ENCODE results near the gene PIN4. TPM values are rescaled to one million over a fixed set of nuclear protein-coding genes. Genes with fewer than 3 reads are reported as not detected.

PIN4 gene
- total RNA-seq, 1 experiment from 2014 or later = 11.5 TPM

- CTCF ChIA-PET = interaction anchor here (0.6 kb wide), 1 partner anchor 85 kb away, joined by 3 read pairs; no protein-coding TSS in a partner anchor
Measured at GRCh38 chrX:72240976-72241375, 59.4 kb downstream of the PIN4 start.

GRCh38 chrX:72243472-72243871 lies 61.9 kb downstream of the PIN4 start:
- H3K27ac ChIP-seq (ENCODE audit: low read length) = no peak overlapping the region
- DNase-seq (ENCODE audit: low read depth, low spot score) (no peak), ATAC-seq (no peak)
- no peaks in the 10 kb centered on the region for H3K9me3 ChIP-seq (ENCODE audit: control insufficient read depth, insufficient read depth, low read depth, low read length)
- in situ Hi-C loops (cut with HindIII; ENCODE audit: low pct_unique_long_range_greater_than_20kb, low sequenced_read_pairs) = no loop called here
- TF ChIP-seq, protein P1, sequence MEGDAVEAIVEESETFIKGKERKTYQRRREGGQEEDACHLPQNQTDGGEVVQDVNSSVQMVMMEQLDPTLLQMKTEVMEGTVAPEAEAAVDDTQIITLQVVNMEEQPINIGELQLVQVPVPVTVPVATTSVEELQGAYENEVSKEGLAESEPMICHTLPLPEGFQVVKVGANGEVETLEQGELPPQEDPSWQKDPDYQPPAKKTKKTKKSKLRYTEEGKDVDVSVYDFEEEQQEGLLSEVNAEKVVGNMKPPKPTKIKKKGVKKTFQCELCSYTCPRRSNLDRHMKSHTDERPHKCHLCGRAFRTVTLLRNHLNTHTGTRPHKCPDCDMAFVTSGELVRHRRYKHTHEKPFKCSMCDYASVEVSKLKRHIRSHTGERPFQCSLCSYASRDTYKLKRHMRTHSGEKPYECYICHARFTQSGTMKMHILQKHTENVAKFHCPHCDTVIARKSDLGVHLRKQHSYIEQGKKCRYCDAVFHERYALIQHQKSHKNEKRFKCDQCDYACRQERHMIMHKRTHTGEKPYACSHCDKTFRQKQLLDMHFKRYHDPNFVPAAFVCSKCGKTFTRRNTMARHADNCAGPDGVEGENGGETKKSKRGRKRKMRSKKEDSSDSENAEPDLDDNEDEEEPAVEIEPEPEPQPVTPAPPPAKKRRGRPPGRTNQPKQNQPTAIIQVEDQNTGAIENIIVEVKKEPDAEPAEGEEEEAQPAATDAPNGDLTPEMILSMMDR (IDR thresholded peaks at IDR 0.05) = no peak
- no peak for TF ChIP-seq SIN3A (IDR thresholded peaks at IDR 0.05; ENCODE audit: borderline replicate concordance, insufficient read depth, low read depth, low read length)
- no peak for TF ChIP-seq POLR2AphosphoS5 (IDR thresholded peaks at IDR 0.05; ENCODE audit: low read depth, low read length)
- TF ChIP-seq TCF7L2 (IDR thresholded peaks at IDR 0.05; ENCODE audit: low read depth, low read length) = no peak
- TF ChIP-seq, protein P2, sequence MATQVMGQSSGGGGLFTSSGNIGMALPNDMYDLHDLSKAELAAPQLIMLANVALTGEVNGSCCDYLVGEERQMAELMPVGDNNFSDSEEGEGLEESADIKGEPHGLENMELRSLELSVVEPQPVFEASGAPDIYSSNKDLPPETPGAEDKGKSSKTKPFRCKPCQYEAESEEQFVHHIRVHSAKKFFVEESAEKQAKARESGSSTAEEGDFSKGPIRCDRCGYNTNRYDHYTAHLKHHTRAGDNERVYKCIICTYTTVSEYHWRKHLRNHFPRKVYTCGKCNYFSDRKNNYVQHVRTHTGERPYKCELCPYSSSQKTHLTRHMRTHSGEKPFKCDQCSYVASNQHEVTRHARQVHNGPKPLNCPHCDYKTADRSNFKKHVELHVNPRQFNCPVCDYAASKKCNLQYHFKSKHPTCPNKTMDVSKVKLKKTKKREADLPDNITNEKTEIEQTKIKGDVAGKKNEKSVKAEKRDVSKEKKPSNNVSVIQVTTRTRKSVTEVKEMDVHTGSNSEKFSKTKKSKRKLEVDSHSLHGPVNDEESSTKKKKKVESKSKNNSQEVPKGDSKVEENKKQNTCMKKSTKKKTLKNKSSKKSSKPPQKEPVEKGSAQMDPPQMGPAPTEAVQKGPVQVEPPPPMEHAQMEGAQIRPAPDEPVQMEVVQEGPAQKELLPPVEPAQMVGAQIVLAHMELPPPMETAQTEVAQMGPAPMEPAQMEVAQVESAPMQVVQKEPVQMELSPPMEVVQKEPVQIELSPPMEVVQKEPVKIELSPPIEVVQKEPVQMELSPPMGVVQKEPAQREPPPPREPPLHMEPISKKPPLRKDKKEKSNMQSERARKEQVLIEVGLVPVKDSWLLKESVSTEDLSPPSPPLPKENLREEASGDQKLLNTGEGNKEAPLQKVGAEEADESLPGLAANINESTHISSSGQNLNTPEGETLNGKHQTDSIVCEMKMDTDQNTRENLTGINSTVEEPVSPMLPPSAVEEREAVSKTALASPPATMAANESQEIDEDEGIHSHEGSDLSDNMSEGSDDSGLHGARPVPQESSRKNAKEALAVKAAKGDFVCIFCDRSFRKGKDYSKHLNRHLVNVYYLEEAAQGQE (IDR thresholded peaks at IDR 0.05; ENCODE audit: insufficient read depth in 1 of 2, low read depth in 2 of 2, low read length in 1 of 2) = no peak
- H3K36me3 ChIP-seq (ENCODE audit: control insufficient read depth, insufficient read depth, low read length) = no peaks in the 10 kb centered on the region
- no peaks in the 10 kb centered on the region for H3K4me1 ChIP-seq (ENCODE audit: control insufficient read depth, insufficient read depth, low read length)
- no peaks in the 10 kb centered on the region for H3K27me3 ChIP-seq (ENCODE audit: control insufficient read depth, insufficient read depth, low read length)
- intact Hi-C loops (cut with micrococcal nuclease; ENCODE audit: unreplicated experiment) = no loop called here
- ChIA-PET CTCF (no interaction called here), POLR2A (no interaction called here)
- H3K4me3 ChIP-seq (ENCODE audit: low read depth in 2 of 2, low read length in 2 of 2) = no peak overlapping the region
- no TSS peak for BruUV-seq (replicated peaks)

More at GRCh38 chrX:72240976-72241375, 59.4 kb downstream of the PIN4 start:
- BruUV-seq (replicated peaks) = no TSS peak
- H3K27ac ChIP-seq (ENCODE audit: low read length) = no peak overlapping the region
- H3K9me3 ChIP-seq (ENCODE audit: control insufficient read depth, insufficient read depth, low read depth, low read length) = no peaks in the 10 kb centered on the region
- DNase-seq (ENCODE audit: low read depth, low spot score) (no peak), ATAC-seq (no peak)
- no peaks in the 10 kb centered on the region for H3K4me1 ChIP-seq (ENCODE audit: control insufficient read depth, insufficient read depth, low read length)
- POLR2A ChIA-PET = no interaction called here
- H3K36me3 ChIP-seq (ENCODE audit: control insufficient read depth, insufficient read depth, low read length) = no peaks in the 10 kb centered on the region; the same call in 1 of the 2 replicates
- intact Hi-C loops (cut with micrococcal nuclease; ENCODE audit: unreplicated experiment) (no loop called here), in situ Hi-C loops (cut with HindIII; ENCODE audit: low pct_unique_long_range_greater_than_20kb, low sequenced_read_pairs) (no loop called here)
- TF ChIP-seq POLR2AphosphoS5 (IDR thresholded peaks at IDR 0.05; ENCODE audit: low read depth, low read length) (no peak), TCF7L2 (IDR thresholded peaks at IDR 0.05; ENCODE audit: low read depth, low read length) (no peak), SIN3A (IDR thresholded peaks at IDR 0.05; ENCODE audit: borderline replicate concordance, insufficient read depth, low read depth, low read length) (no peak)
- TF ChIP-seq, protein P1 (IDR thresholded peaks at IDR 0.05) = no peak
- TF ChIP-seq, protein P2 (IDR thresholded peaks at IDR 0.05; ENCODE audit: insufficient read depth in 1 of 2, low read depth in 2 of 2, low read length in 1 of 2) = no peak
- no peak overlapping the region for H3K4me3 ChIP-seq (ENCODE audit: low read depth in 2 of 2, low read length in 2 of 2)
- H3K27me3 ChIP-seq (ENCODE audit: control insufficient read depth, insufficient read depth, low read length) = no peaks in the 10 kb centered on the region
